GM12875 (cell line): ENCODE measurements around the gene STXBP5L.
"Not testable (repeated sequence)": the region's sequence is repeated elsewhere in the genome, so short reads cannot be mapped to it uniquely, and the experiment has no call there.

Experiments used
- H3K4me3 ChIP-seq: one replicate; pipeline ENCODE4 v1.5.1; 2011; ENCODE audit warnings: low read depth, low read length, control low read depth
- CTCF ChIP-seq: IDR thresholded peaks from 2 replicates; pipeline ENCODE4 v1.5.1; 2011; ENCODE audit warnings: low read depth, mild to moderate bottlenecking, control low read depth, inconsistent platforms, low read length, moderate library complexity, borderline replicate concordance; ENCODE audit not compliant: insufficient read depth

Gene STXBP5L

GRCh38 chr3:121431726-121432517 lies 523.9 kb downstream of the STXBP5L start:
- no peak overlapping the region for H3K4me3 ChIP-seq
- TF ChIP-seq CTCF = no peak

GRCh38 chr3:121436074-121436473 lies 528.1 kb downstream of the STXBP5L start:
- H3K4me3 ChIP-seq = no peak overlapping the region
- no peak for TF ChIP-seq CTCF

GRCh38 chr3:121436641-121437040 lies 528.6 kb downstream of the STXBP5L start:
- H3K4me3 ChIP-seq = no peak overlapping the region
- TF ChIP-seq CTCF = no peak

GRCh38 chr3:121443456-121443855 lies 535.5 kb downstream of the STXBP5L start:
- TF ChIP-seq CTCF = no peak
- H3K4me3 ChIP-seq = no peak overlapping the region

- H3K4me3 ChIP-seq = not testable (repeated sequence)
These were observed 543.7 kb downstream of the STXBP5L start for GRCh38 chr3:121451752-121452151.

GRCh38 chr3:121462565-121462964 lies 554.6 kb downstream of the STXBP5L start:
- H3K4me3 ChIP-seq = no peak overlapping the region

GRCh38 chr3:121463745-121464144 lies 555.7 kb downstream of the STXBP5L start:
- H3K4me3 ChIP-seq = no peak overlapping the region
- TF ChIP-seq CTCF = no peak

More at GRCh38 chr3:121462565-121462964, 554.6 kb downstream of the STXBP5L start:
- no peak for TF ChIP-seq CTCF
